SU-DHL-6 (cell line): ENCODE measurements around the gene CASP8AP2.

Source experiments
- H2AFZ ChIP-seq: fragments of 200-600 bp; sonication (generic); 2 replicates; pipeline ENCODE4 v1.6.1; 2014; ENCODE audit warnings: low read depth, mild to moderate bottlenecking, moderate library complexity, mixed read lengths, antibody characterized with exemption, low read length; ENCODE audit not compliant: severe bottlenecking
- H3F3A ChIP-seq: fragments of 200-600 bp; shearing (Covaris generic); 2 replicates; pipeline ENCODE4 v1.6.0; 2016; ENCODE audit warnings: antibody characterized with exemption, mild to moderate bottlenecking; ENCODE audit not compliant: insufficient read depth
- H3K27ac ChIP-seq: fragments of 200-600 bp; sonication (generic); 2 replicates; pipeline ENCODE4 v1.5.1; 2016; ENCODE audit warnings: low read depth, mild to moderate bottlenecking, low read length, moderate library complexity, mixed read lengths
- H3K27me3 ChIP-seq: fragments of 200-600 bp; sonication (generic), shearing (Covaris generic); 2 replicates; pipeline ENCODE4 v1.6.0; 2014; ENCODE audit warnings: mild to moderate bottlenecking, low read length
- H3K36me3 ChIP-seq: fragments of 200-600 bp; sonication (generic); 2 replicates; pipeline ENCODE4 v1.6.1; 2014; ENCODE audit warnings: mild to moderate bottlenecking, low read length, mixed read lengths
- H3K4me2 ChIP-seq: fragments of 300-600, 200-600 bp; shearing (Covaris generic), sonication (generic); 2 replicates; pipeline ENCODE4 v1.6.0; 2014; ENCODE audit warnings: low read length, low read depth, mild to moderate bottlenecking; ENCODE audit not compliant: poor library complexity, severe bottlenecking
- H3K4me3 ChIP-seq: fragments of 200-600 bp; sonication (generic); 2 replicates; pipeline ENCODE4 v1.5.1; 2014; ENCODE audit warnings: antibody characterized with exemption, low read length, mild to moderate bottlenecking, mixed read lengths; ENCODE audit not compliant: insufficient read depth, poor library complexity, severe bottlenecking
- H3K79me2 ChIP-seq: fragments of 200-600 bp; sonication (generic); 2 replicates; pipeline ENCODE4 v1.6.1; 2014; ENCODE audit warnings: mild to moderate bottlenecking, low read length, moderate library complexity; ENCODE audit not compliant: insufficient read depth
- H3K9ac ChIP-seq: fragments of 200-600 bp; sonication (generic); 2 replicates; pipeline ENCODE4 v1.7.0; 2014; ENCODE audit warnings: mild to moderate bottlenecking, low read length
- H3K9me2 ChIP-seq: fragments of 200-600 bp; sonication (generic); replicated peaks from 2 replicates; pipeline ENCODE4 v1.6.1; 2014; ENCODE audit warnings: low read length; ENCODE audit not compliant: insufficient read depth
- H3K9me3 ChIP-seq: fragments of 200-600 bp; sonication (generic); 2 replicates; pipeline ENCODE4 v1.6.1; 2014; ENCODE audit warnings: low read length, mixed read lengths; ENCODE audit not compliant: insufficient read depth
- H4K20me1 ChIP-seq: fragments of 200-600 bp; sonication (generic); 2 replicates; pipeline ENCODE4 v1.6.1; 2014; ENCODE audit warnings: low read depth, mild to moderate bottlenecking, antibody characterized with exemption, low read length, moderate library complexity, mixed read lengths
- EZH2phosphoT487 ChIP-seq: fragments of 200-600 bp; sonication (generic), shearing (Covaris generic); conservative IDR thresholded peaks from 2 replicates; pipeline ENCODE4 v1.6.1; 2018; ENCODE audit warnings: mild to moderate bottlenecking, antibody characterized with exemption, low read length, moderate library complexity, mixed read lengths
- TF ChIP-seq, protein P1 (sequence below): fragments of 200-600 bp; sonication (generic); IDR thresholded peaks from one replicate; pipeline ENCODE4 v1.5.1; 2017; ENCODE audit warnings: antibody characterized with exemption, mild to moderate bottlenecking, low read length, moderate library complexity; ENCODE audit not compliant: insufficient read depth, poor library complexity, severe bottlenecking

Gene CASP8AP2

GRCh38 chr6:89830170-89830809 lies 610 bp downstream of the CASP8AP2 start:
- H4K20me1 ChIP-seq: no peaks in the 10 kb centered on the region
- no peaks in the 10 kb centered on the region; the same call in 1 of the 2 replicates for H3K36me3 ChIP-seq
- H3K9me3 ChIP-seq: no peaks in the 10 kb centered on the region
- H3K9me2 ChIP-seq: no peaks in the 10 kb centered on the region
- H3K27ac ChIP-seq: peak overlapping the region; percentile 51
- H3K79me2 ChIP-seq: peaks cover 27% of the 10 kb centered on the region
- no peaks in the 10 kb centered on the region for H3K27me3 ChIP-seq
- H3K4me2 ChIP-seq: peak overlapping the region; percentile 95
- peak overlapping the region; percentile 91 for H3K9ac ChIP-seq
- no peaks in the 10 kb centered on the region for H3F3A ChIP-seq
- TF ChIP-seq EZH2phosphoT487: no peak
- TF ChIP-seq, protein P1, sequence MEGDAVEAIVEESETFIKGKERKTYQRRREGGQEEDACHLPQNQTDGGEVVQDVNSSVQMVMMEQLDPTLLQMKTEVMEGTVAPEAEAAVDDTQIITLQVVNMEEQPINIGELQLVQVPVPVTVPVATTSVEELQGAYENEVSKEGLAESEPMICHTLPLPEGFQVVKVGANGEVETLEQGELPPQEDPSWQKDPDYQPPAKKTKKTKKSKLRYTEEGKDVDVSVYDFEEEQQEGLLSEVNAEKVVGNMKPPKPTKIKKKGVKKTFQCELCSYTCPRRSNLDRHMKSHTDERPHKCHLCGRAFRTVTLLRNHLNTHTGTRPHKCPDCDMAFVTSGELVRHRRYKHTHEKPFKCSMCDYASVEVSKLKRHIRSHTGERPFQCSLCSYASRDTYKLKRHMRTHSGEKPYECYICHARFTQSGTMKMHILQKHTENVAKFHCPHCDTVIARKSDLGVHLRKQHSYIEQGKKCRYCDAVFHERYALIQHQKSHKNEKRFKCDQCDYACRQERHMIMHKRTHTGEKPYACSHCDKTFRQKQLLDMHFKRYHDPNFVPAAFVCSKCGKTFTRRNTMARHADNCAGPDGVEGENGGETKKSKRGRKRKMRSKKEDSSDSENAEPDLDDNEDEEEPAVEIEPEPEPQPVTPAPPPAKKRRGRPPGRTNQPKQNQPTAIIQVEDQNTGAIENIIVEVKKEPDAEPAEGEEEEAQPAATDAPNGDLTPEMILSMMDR: no peak
- H2AFZ ChIP-seq: peak overlapping the region; percentile 30
- H3K4me3 ChIP-seq: peak overlapping the region; percentile 91

GRCh38 chr6:89834884-89835792 lies 5.5 kb downstream of the CASP8AP2 start:
- TF ChIP-seq EZH2phosphoT487: no peak
- TF ChIP-seq, protein P1: no peak
- peaks cover 3% of the 10 kb centered on the region; the same call in 1 of the 2 replicates for H3K36me3 ChIP-seq
- peak overlapping the region; percentile 29 for H3K4me2 ChIP-seq
- H3K9me3 ChIP-seq: no peaks in the 10 kb centered on the region
- no peak overlapping the region for H2AFZ ChIP-seq
- no peak overlapping the region for H3K4me3 ChIP-seq
- H3K9ac ChIP-seq: no peak overlapping the region
- no peaks in the 10 kb centered on the region for H3K9me2 ChIP-seq
- H3F3A ChIP-seq: no peaks in the 10 kb centered on the region
- H4K20me1 ChIP-seq: peaks cover 6% of the 10 kb centered on the region
- peaks cover 71% of the 10 kb centered on the region for H3K79me2 ChIP-seq
- peak overlapping the region; percentile 51 for H3K27ac ChIP-seq
- no peaks in the 10 kb centered on the region for H3K27me3 ChIP-seq

DNA sequence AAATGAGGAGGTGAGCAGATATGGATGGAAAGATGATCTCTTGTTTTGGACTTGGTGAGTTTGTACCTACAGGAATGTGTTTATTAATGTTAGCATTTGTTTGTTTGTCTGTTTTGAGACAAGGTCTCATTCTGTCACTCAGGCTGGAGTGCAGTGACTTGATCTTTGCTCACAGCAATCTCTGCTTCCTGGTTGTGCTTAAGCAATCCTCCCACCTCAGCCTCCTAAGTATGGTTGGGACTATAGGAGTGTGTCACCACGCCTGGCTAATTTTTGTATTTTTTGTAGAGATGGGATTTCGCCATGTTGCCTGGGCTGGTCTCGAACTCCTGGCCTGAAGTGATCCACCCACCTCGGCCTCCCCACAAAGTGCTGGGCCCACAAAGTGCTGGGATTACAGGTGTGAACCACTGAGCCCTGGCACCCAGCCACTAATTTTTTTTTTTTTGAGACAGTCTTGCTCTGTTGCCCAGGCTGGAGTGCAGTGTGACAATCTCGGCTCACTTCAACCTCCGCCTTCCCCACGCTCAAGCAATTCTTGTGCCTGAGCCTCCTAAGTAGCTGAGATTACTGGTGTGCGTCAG lies 7.1 kb downstream of the CASP8AP2 start:
- H3K36me3 ChIP-seq: peaks cover 3% of the 10 kb centered on the region; the same call in 1 of the 2 replicates

More for the DNA sequence above, 7.1 kb downstream of the CASP8AP2 start:
- Histone ChIP-seq H3K27me3 (no peaks in the 10 kb centered on the region), H2AFZ (no peak overlapping the region), H3K4me2 (no peak overlapping the region), H3K9ac (no peak overlapping the region), H3K79me2 (peaks cover 72% of the 10 kb centered on the region), H3K4me3 (no peak overlapping the region), H3K27ac (no peak overlapping the region), H3K9me3 (no peaks in the 10 kb centered on the region), H3K9me2 (no peaks in the 10 kb centered on the region), H4K20me1 (peaks cover 17% of the 10 kb centered on the region), H3F3A (peaks cover 10% of the 10 kb centered on the region; the same call in 1 of the 2 replicates)
- no peak for TF ChIP-seq EZH2phosphoT487
- TF ChIP-seq, protein P1: no peak
